MM.1S (cell line): ENCODE data around the gene LSAMP.

ENCODE experiments used
- CTCF ChIP-seq: fragments of 300-600 bp; sonication (generic); IDR thresholded peaks from 2 replicates; pipeline ENCODE4 v1.5.1; 2016; ENCODE audit warnings: antibody characterized with exemption, low read length, mixed read lengths
- EZH2 ChIP-seq: fragments of 300-600 bp; sonication (generic); optimal IDR thresholded peaks from 2 replicates; pipeline ENCODE3; 2017; ENCODE audit warnings: low read depth, mild to moderate bottlenecking, antibody characterized with exemption, low read length, mixed read lengths
- EZH2phosphoT487 ChIP-seq: fragments of 300-600 bp; sonication (generic); IDR thresholded peaks from 2 replicates; pipeline ENCODE4 v1.6.1; 2018; ENCODE audit warnings: antibody characterized with exemption, low read length

DNA sequence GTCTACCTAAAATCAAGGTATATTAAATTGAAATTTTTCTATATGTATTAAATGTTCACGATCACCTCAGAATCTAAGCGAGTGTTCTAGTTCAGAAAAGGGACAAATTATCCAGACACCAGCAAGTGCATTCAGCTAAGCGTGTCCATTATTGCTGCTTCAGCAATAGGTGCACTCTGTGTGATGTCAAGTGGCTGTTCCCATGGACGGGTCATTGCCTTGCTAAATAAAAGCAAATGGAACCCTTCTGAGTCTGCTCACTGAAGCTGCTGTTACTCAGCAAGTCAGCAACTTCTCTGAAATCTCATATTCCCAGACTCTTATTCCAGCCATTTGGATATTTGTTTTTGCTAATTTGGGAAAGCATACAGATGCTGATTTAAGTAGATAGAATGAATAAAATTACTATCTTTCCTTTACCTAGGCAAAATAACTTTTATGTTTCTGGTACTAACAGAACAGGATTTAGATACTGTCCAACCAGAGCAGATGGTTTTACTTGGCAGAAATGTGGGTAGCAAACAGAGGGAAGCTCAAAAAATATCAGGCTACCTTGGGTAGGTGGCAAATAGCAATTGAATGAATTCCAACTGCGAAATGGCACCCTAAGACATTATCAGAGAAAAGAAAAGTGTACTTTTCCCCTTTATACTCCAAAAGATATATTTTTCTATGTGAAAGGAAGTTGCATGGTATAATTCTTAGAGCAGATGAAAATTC is 415.0 kb downstream of the LSAMP start:
- no peak for TF ChIP-seq CTCF
- no peak for TF ChIP-seq EZH2phosphoT487
- TF ChIP-seq EZH2 = no peak
